GM19467 (cell line): ENCODE measurements around the gene ITPR2.

Experiments
- ATAC-seq: cut with Tn5 transposase; IDR thresholded peaks from one replicate; pipeline ENCODE4 v1.9.1; 2021; ENCODE audit warnings: mild to moderate bottlenecking, moderate library complexity; ENCODE audit not compliant: unreplicated experiment

Gene ITPR2

DNA sequence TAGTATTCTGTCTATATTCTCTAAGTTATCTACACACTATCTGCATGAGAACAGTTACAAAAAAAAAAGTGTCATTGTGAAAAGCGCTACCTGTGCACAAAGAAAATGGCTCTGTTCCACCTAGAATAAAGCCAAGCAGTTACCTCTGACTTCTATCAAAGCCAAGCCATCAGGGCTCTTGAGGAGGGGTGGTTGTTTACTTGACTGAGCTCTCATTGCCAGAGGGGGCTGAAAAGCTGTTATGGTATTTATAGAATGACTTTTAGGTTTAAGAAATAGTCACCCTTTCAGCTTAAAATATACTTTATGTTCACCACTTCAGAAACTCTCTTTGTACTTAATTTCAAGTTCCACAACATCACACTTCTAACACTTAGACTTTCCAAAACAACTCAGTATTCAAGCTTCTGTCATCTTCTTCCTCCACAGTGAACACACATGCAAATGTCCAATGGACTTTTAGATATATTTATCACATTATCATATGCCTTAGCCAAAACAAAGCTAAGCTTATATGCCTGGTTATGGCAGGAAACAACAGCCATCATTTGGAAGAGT, 7.5 kb downstream of the ITPR2 start:
- no peak for ATAC-seq

DNA sequence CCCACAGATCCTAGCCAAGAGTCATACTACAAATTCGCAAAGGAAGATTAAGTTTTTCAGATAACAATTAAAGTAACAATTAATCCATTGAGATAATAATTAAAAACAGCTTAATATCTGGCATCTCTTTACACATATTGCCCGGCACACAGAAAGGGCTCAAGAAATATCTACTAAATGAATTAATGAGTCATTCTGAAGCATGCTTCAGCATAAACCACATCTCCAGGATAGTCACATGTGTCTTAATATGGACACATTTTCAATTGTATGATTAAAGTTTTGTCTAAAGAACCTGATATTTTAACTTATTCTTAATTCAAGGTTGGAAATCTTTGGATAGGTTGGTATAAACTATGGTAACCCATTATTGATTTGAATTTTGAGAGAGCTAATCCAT, 9.6 kb downstream of the ITPR2 start:
- no peak for ATAC-seq

DNA sequence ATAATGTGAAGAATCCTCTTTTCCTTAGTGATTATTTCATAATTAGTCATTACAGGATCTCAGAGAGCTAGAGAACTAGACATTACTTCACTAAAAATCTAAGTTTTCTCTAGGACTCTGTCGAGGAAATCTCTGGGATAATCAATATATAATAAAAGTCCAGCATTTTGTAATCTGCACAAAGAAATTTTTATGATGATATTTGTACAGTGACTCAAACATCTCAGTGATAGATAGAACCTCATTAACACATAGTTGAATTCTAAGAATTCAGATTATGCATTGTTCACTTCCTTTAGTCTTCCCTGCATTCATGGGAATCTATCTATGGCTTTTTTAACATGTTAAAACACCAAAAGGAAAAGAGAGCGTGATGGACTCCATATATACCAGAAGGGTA, 11.0 kb downstream of the ITPR2 start:
- no peak for ATAC-seq

DNA sequence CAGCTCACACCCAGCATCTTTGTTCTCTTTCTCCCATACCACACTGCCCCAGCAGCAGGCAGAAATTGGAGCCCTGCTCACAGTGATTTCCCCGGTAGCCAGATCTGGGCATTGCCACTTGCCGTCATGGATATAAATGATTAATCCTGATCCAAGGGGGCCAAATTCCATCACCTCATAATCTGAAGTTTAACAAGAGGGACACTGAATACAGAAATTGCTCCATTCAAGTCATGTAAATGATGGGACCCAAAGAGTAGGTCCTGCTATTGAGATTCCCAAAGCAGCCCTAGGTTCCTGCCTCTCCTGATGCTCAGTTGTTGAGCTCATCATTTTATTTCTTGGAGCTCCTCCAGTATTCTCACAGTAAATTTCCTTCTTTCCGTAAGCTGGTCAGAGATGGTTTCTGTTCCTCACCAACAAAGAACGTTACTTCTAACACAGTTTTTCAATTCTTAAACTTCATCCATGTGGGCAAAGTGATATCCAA, 11.7 kb downstream of the ITPR2 start:
- ATAC-seq, result no peak

DNA sequence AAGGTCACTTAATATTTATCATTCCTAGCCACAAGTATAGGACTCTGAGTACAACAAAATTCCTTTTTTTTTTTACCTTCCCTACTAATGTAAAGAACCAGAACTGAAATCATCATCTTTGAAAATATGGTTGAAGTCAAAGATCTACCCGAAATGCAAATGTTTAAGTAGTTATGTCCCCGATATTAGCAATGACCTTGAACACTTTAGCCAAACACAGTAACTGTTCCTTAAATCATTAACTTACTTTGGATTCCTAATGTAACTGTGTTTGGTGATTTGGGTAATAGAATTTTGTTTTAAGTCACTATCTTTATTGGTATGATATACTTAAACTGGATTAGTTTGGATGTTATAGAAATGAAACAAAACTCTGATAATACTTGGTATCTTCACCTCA, 14.4 kb downstream of the ITPR2 start:
- ATAC-seq, result no peak

DNA sequence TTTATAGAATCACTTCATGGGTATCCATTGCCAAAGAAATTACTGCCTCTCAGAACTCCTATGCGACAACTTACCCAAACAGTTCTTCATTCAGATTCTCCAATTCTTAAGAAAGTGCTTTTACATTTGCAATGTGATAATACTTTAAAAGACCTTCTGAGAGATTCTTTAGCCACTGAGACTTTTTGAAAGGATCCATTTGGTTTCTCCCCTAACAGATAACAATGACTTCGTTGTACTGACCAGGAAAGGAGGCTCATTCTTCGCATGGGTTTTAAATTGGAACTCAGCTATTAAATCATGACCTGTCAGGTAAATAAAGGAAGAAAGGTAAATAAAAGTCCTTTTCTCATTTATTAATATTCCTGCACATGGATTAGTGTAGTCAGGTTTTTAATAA, 14.8 kb downstream of the ITPR2 start:
- ATAC-seq, result no peak

DNA sequence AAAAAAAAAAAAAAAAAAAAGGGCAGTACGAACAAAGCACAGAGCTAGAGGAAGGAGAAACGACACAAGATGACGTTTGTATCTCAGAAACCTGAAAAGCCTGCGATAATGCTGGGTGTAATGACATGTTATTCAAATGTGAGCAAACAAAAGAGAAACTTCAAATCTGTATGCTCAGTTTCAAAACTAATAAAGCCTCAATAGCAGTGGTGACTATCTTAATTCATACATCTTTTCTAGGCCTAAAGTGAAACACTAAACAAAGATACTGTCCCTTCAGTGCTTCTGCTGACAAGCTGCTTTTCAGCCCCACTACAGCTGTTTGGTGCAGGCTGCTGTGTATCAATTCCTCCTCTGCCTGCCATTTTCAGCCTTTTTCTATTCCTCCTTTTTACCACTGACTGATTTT, 15.8 kb downstream of the ITPR2 start:
- ATAC-seq, result peak; percentile 85

DNA sequence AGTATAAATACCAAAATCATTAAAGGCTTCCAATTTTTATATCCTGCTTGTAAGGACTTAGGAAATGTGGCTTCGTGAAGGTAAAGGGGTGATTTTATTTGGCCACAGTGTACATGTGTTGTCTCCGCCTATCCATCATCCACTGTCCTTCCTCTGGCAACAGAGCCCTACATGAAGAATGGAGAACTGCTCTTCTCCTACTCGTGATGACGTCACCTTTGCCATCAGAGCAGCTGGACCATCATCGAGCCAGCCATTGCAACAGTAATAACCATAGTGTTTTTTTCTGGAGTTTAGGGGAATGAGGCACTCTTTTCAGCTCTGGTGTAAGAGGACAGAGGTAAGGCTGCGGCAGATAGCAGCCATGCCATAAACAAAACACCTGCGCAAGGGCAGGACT, 19.2 kb downstream of the ITPR2 start:
- no peak for ATAC-seq

DNA sequence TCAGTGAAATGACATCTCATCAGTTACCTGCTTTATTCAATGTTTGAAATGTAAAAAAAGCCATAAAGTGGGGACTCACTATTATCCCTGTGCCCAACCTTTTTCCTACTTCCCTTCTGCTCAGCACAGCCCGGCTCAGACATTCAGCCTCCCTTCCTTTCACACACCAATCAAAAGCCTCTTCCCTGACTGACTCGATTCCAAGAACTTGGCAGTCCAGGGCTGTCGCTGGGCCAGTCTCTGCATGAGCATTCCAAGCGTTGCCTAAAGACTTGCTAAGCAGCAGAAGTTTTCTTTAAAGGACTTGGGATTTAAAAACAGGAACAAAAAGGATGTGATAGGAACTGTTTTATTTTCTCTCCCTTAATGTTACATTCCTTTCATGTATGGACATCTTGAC, 22.7 kb downstream of the ITPR2 start:
- ATAC-seq, result no peak

DNA sequence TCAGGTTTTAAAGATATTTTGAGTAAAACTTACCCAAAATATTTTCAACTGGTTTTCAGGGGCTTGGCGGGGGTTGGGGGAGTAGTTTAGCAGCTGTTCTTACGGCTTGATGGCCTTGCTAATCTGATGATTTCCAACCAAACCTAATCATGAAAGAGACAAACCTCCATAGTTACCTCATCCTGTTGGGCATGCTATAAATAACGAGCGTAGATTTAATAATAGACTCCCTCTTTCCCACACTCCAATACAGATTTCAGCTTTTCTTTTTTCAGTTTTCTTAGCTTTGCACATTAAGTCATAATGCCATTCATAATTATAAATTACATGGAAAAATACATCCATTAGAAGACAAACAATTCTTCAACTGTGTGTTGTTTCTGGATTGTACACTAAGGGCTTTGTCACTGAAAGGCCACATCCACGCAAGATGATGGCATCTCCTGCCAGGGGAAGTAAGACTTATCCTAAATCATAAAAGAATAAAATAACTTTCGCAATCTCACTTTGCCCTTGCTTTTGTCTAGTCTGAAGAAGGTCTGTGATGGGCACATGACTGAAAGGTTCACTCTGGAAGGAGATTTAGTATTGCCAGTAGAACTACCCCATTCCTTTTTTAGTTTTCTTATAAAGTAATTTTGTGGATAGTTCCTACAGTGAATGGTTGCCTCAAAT, 23.2 kb downstream of the ITPR2 start:
- no peak for ATAC-seq

DNA sequence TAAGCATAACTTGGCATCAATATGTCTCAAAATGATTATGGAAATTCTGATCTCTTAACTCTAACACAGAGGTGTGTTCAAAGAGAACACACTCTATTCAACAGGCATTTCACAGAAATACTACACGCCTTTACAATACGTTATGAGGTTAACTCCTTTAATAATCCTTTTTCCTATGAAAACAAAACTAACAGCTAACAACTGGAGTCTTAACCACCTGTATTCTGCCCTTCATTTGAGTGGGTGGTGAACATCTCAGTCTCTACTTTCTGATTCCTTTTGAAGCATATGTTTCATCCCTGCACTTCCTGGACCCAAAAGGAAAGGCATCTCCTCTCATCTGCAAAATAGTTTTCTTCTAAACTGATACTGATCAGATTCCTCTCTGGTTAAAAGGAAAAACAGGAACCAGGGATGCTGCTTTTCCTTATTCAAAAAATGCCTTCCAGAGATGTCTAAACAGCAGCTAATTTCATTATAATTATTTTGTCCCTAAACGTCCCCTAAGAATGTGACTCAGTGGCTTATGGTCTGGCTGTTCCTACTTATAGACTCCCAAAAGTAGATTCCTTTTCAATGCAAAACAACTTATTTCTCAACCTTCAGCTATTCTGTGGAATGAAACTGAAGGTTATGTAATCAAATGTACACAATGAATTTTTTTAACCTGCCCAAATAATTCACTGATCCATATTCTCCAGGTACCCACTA, 24.1 kb downstream of the ITPR2 start:
- ATAC-seq, result no peak

DNA sequence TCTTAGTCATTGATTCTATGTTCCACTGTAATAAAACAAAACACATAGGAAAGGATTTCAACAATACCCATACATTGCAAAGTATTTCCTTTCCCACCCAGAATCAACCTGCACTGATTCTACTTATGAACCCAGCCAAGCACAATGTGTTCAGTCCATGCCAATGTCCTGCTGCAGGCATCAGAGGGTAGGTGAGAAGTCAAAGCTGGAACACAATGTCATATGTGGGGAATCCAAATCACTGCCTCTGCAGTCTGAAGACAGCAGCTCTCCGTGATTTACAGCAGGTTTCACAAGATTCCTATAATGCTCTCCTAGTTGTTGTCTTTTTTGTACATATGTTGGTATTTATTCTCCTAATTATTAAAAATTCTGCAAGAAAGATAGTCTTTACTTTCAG, 25.7 kb downstream of the ITPR2 start:
- ATAC-seq, result no peak

DNA sequence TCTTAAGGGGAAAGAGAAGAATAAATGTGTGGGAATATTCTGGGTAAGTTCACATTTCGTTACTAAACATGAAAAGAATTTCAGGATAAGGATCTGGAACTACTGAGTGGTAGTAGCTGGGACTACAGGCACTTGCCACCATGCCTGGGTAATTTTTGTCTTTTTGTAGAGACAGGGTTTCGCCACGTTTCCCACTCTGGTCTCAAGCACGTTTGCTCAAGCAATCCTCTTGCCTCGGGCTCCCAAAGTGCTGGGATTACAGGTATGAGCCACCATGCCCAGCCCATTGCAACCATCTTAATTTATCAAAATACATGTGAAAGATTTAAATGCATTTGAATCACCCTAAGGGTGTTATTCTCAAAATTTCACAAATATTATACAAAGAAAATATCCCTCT, 26.4 kb downstream of the ITPR2 start:
- ATAC-seq, result no peak

DNA sequence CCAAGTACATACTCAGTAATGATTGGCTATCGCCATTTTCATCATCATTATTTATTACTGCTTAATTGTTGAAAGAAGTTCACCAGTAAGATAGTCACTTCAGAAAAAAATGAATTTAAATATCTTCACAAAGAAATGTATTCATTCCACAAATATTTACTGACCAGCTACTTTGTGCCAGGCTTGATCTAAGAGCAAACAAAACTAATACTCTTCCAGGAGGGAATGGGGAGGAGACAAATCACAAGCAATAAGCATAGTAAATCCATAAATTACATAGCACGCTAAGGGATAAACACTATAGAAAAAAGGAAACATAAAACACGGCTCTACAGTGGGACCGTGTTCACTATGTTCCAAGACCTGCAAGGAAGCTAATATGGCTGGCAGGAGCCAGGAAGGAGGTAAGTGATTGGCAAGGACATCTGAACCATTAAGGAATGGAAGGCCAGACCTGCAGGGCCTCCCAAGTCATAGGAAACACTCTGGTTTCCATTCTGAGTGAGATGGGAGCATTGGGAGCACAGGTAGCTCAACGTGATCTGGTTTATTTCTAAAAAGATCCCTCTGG, 27.5 kb downstream of the ITPR2 start:
- ATAC-seq, result no peak

DNA sequence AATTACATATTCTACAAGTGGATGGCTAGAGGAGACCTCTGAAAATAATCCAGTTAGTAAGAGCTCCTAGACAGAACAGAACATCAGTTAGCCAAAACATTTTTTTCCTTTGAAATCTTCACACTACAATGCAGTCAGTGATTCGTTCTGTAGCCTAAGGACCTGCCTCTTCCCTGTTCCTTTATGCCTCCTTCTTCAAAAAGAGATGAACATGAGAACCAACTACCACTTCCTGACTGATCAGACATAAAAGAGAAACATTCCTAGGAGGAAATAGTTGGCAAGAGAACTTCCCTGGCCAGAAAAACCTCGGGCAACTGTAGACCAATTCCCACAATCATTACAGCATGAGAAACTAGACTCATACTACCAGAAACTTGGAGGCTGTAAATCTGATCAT, 29.4 kb downstream of the ITPR2 start:
- no peak for ATAC-seq

DNA sequence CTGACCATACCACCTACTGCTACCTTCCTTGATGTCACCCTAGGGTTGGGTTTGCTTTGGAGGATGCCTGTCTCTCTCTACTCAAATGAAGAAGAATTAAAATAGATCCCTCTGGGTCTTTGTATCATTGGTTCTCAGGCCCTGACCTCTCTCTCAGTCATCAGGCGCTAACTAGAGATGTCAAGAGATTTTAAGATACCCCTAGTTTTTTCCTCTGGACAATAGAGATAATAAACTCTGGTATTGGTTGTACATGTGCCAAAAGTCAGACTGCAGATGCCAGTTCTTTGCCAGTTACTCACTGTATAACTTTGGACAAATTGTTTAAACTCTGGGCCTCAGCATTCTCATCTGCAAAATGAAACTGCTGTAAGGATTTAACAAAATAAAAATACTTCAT, 31.5 kb downstream of the ITPR2 start:
- no peak for ATAC-seq

DNA sequence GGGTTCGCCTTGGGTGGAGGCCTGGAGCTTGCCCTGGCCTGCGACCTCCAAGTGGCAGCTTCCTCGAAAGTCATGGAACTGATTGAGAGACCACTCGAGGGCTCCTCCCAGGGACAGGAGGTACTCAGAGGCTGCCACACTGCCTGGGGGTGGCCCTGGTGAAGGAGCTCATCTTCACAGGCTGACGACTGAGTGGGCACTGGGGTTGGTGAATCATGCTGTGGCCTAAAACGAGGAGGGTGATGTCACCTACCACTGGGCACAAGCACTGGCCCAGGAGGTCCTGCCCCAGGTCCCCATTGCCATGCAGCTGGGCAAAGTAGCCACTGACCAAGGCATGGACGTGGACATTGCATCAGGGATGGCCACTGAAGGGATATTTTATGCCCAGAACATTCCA, 32.1 kb downstream of the ITPR2 start:
- ATAC-seq, result no peak

DNA sequence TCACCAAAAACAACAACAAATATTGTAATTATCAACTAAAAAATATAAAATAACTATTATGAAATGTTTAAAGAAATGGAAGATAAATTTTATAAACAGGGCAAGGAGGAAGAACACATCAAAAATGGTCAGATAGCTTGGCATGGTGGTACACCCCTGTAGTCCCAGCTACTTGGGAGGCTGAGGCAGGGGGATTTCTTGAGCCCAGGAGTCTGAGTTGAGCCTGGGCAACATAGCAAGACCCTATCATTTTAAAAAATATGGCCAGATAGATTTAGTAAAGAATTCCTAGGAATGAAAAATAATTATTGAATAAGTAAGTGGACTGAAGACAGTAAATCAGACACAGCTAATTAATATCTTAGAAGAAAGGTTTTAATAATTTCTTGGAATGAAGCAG, 32.6 kb downstream of the ITPR2 start:
- ATAC-seq, result no peak

DNA sequence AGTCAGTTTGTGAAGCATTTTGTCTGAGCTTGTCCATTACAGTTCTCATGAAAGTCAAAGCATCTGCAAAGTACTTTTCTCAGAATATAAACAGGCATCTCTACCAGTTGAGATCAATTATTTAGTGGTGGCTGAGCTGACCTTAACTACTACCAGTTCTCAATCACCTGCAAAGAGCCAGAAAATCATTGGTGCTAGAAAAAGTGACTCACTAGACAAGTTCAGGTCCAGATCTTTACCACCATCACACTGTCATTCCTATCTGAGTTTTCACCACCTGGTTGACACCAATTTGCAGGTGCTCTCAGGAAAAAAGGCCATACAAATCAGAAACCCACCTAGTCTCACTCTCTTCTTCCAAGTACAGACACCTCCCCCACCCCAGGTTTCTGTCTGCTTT, 33.3 kb downstream of the ITPR2 start:
- ATAC-seq, result no peak

DNA sequence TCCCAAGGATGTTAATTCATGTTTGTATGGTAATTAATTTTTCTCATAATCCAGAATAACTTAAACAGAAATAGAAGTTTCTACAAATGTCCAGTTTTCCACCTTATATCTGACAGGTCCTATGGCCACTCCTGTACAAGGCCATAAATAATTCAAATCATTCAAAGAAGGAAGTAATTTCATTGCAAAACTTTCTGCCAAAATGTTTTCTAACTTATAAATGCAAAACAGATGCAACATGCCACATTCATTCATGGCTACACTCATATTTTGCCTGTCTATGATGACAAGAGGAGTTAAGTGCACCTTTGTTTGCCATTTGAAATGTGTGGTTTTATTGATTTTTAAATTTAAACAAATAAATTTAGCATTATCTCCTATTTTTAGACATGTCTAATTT, 34.4 kb downstream of the ITPR2 start:
- ATAC-seq, result no peak

DNA sequence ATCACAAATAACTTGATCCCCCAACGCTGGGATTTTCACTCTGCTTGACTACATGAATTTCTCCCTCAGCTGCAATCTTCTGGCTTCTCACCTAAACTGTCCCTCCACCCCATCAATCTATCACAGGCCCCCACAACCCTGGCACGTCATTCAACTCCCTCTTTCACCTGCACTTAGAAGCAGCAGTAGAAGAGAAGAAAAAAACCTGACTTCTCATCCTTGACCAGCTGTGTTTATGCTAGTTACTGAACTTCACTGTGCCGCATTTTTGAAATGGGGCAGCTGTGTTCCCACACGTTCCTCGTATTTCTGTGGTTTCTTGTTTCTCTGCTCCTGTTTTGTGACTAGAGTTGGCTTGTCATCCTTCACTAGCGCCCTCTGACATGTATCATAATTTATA, 35.0 kb downstream of the ITPR2 start:
- ATAC-seq, result no peak

DNA sequence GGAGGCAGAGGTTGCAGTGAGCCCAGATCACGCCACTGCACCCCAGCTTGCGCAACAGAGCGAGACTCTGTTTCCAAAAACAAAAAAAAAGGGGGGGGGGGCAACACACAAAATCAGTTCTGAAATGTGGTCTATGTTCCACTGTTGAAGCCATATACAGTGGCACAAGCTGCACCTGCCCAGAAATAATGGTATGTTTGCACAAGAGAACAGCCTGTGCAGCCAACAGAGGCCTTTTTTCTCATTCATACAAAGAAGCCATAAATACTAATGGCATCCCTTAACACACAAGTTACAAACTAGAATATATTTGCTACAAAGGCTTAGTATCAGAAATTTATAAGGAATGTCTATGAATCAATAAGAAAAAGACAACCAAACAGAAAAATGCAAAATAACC, 37.1 kb downstream of the ITPR2 start:
- no peak for ATAC-seq
